Colonic mucosa (tissue), 4 donors: Measurements from ENCODE around the gene CENPN. TPM values are rescaled to one million over a fixed set of nuclear protein-coding genes. Genes with fewer than 3 reads are reported as not detected.

Experiments used
- DNase-seq: peaks from one replicate; pipeline ENCODE4 v3.0.0-alpha.2; 2020
- H3K27ac ChIP-seq: fragments of 200-600 bp; one replicate; pipeline ENCODE4 v1.8.0; 2021
- H3K27me3 ChIP-seq: fragments of 200-600 bp; one replicate; pipeline ENCODE4 v1.8.0; 2021
- H3K36me3 ChIP-seq: fragments of 200-600 bp; one replicate; pipeline ENCODE4 v1.8.0; 2021
- H3K4me1 ChIP-seq: fragments of 200-600 bp; one replicate; pipeline ENCODE4 v1.8.0; 2021; ENCODE audit warnings: mild to moderate bottlenecking
- H3K4me3 ChIP-seq: fragments of 200-600 bp; one replicate; pipeline ENCODE4 v1.8.0; 2021
- H3K9ac ChIP-seq, 2 donors: one replicate each; pipeline ENCODE4 v1.7.0; 2013; ENCODE audit warnings: control low read depth in 2 of 2, low read depth in 2 of 2, low read length in 2 of 2
- H3K9me3 ChIP-seq: fragments of 200-600 bp; one replicate; pipeline ENCODE4 v1.8.0; 2021
- CTCF ChIP-seq: fragments of 200-600 bp; IDR thresholded peaks from one replicate; pipeline ENCODE4 v1.8.0; 2022; ENCODE audit warnings: antibody characterized with exemption, mild to moderate bottlenecking
- intact Hi-C: fragments of 100-400 bp; cut with DNase I; formaldehyde crosslinking; loops from one replicate; pipeline ENCODE4 v1.14.1; 2022
- total RNA-seq, 2 donors: library from RNA; stranded (reverse); fragmentation: NEBNext Ultra II Directional in 1 of 2; extraction: Animal tissue kit (Norgen Biotek cat#: 25700) in 1 of 2; gene quantifications; one replicate each; pipeline ENCODE4 v1.2.1, GENCODE V29; 2021
- donor health status: healthy.
- donor health status: DM: no; HTN: no; CAD: no.
- donor health status: DM: no; HTN: no; CAD: no.

The CENPN gene
- total RNA-seq, 2 donors from 2014 or later = 9.3 to 28.7 TPM

GRCh38 chr16:81008505-81008789 is 1.4 kb downstream of the CENPN start:
- Histone ChIP-seq H3K4me3 (peak overlapping the region; percentile 79), H3K27me3 (no peaks in the 10 kb centered on the region), H3K9ac (peak overlapping the region; percentile 80 to 96), H3K27ac (no peak overlapping the region), H3K9me3 (no peaks in the 10 kb centered on the region), H3K4me1 (peaks cover 5% of the 10 kb centered on the region), H3K36me3 (no peaks in the 10 kb centered on the region)
- intact Hi-C loops = no loop called here
- TF ChIP-seq CTCF = no peak
- peak; percentile 25 for DNase-seq

- H3K4me1 ChIP-seq = no peaks in the 10 kb centered on the region
- no peak for TF ChIP-seq CTCF
- no peaks in the 10 kb centered on the region for H3K9me3 ChIP-seq
- intact Hi-C loops = no loop called here
- no peak for DNase-seq
- no peak overlapping the region for H3K9ac ChIP-seq
- no peak overlapping the region for H3K4me3 ChIP-seq
- no peak overlapping the region for H3K27ac ChIP-seq
- no peaks in the 10 kb centered on the region for H3K27me3 ChIP-seq
- H3K36me3 ChIP-seq = no peaks in the 10 kb centered on the region
Observed at GRCh38 chr16:81012974-81013373, 6.0 kb downstream of the CENPN start.

GRCh38 chr16:81014672-81015071 is 7.7 kb downstream of the CENPN start:
- H3K27me3 ChIP-seq = no peaks in the 10 kb centered on the region
- H3K9me3 ChIP-seq = no peaks in the 10 kb centered on the region
- no peak for DNase-seq
- intact Hi-C loops = no loop called here
- no peak overlapping the region for H3K27ac ChIP-seq
- no peak overlapping the region for H3K4me3 ChIP-seq
- TF ChIP-seq CTCF = no peak
- no peaks in the 10 kb centered on the region for H3K36me3 ChIP-seq
- H3K9ac ChIP-seq = no peak overlapping the region
- H3K4me1 ChIP-seq = no peaks in the 10 kb centered on the region

- H3K36me3 ChIP-seq = no peaks in the 10 kb centered on the region
- intact Hi-C loops = no loop called here
Observed at GRCh38 chr16:81018496-81018895, 11.5 kb downstream of the CENPN start.

GRCh38 chr16:81026429-81026828 is 19.4 kb downstream of the CENPN start:
- TF ChIP-seq CTCF = no peak
- Histone ChIP-seq H3K27ac (no peak overlapping the region), H3K9ac (no peak overlapping the region), H3K36me3 (no peaks in the 10 kb centered on the region), H3K4me1 (no peaks in the 10 kb centered on the region), H3K27me3 (no peaks in the 10 kb centered on the region), H3K4me3 (no peak overlapping the region), H3K9me3 (no peaks in the 10 kb centered on the region)
- DNase-seq = no peak
- intact Hi-C loops = no loop called here

More at GRCh38 chr16:81018496-81018895, 11.5 kb downstream of the CENPN start:
- no peaks in the 10 kb centered on the region for H3K27me3 ChIP-seq
- no peak for DNase-seq
- H3K27ac ChIP-seq = no peak overlapping the region
- H3K9ac ChIP-seq = no peak overlapping the region
- H3K9me3 ChIP-seq = no peaks in the 10 kb centered on the region
- no peak overlapping the region for H3K4me3 ChIP-seq
- TF ChIP-seq CTCF = no peak
- H3K4me1 ChIP-seq = no peaks in the 10 kb centered on the region
